GF-D8 (cell line): ENCODE measurements around the gene MGAT5.
"Not testable (repeated sequence)": the region's sequence is repeated elsewhere in the genome, so short reads cannot be mapped to it uniquely, and the experiment has no call there.

Source experiments
- DNase-seq: peaks from one replicate; lab custom pipeline; 2025; lab: John Stamatoyannopoulos, UW

Gene MGAT5

GRCh38 chr2:134468776-134469175 lies 214.9 kb downstream of the MGAT5 start:
- no peak for DNase-seq

GRCh38 chr2:134469516-134470115 lies 215.7 kb downstream of the MGAT5 start:
- DNase-seq = no peak

GRCh38 chr2:134470561-134471168 lies 216.8 kb downstream of the MGAT5 start:
- DNase-seq = no peak

DNA sequence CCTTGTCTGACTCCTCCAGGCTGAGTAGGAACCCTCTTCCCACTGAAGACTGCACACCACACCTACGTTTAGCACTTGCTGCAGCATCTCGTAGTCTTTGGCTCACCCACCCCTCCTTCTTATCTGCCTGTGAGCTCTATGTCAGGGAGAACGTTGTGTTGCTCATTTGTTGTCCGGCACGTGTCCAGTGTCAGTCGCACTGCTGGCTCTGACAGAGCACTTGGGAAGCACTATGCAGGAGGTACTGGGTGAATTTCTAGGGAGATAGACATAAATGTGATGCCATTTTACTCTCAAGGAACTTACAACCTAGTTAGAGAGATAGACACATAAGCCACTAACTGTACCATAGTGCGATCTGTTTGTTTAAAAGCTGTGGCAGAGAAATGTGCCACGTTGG lies 223.1 kb downstream of the MGAT5 start:
- DNase-seq = not testable (repeated sequence)

DNA sequence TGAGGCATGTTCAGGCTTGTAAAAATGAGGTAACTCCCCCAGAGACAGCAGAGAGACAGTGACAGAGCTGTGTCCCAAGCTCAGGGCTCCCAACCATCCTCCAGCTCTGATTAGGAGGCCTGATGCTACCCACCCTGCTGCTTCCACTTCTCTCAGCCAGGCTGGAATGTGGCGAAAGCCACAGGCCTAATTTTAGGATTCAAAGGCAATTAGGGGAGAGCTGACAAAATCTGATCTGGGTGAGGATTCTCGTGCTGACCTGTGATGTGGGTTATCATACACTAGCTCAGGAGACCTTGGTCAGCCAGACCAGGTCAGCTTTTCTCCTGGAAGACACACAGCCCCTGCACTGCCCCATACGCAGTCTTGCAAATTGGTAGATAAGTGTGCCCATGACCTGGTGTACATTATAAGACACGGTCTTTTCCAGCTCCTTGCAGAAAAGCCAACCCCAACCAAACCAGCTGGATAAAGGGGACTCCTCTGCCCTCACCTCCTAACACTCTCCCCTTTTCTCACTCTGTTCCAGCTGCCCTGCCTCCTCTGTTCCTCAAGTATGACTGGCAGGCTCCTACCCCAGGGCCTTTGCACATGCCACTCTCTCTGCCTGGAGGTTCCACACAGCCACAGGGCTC lies 225.9 kb downstream of the MGAT5 start:
- no peak for DNase-seq

DNA sequence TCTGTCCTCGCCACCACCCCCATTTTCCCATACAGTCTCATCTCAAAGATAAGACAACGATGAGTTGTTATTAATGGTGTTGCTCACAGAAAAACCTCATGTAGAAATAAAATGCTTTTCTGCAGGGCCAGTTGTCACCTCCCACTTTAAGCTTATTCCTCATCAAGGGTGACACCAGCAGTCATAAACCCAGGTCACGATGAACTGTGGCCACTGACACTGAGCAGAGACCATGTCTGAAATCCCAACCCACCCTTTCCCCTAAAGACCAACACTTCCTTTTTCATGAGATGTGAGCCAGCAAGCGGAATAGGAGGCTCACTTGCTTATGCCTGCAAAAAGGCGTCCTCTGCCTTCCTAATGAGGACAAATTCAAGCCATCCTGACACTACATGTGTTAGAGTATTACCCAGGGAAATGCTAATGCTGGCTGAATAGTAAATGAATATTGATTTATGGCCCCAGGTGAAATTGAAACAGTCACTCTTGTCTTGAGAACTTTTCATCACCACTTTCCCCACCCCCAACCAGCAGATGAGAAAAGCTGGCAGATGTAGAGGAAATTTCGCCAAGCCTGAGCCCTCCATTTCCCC lies 228.4 kb downstream of the MGAT5 start:
- DNase-seq = no peak

DNA sequence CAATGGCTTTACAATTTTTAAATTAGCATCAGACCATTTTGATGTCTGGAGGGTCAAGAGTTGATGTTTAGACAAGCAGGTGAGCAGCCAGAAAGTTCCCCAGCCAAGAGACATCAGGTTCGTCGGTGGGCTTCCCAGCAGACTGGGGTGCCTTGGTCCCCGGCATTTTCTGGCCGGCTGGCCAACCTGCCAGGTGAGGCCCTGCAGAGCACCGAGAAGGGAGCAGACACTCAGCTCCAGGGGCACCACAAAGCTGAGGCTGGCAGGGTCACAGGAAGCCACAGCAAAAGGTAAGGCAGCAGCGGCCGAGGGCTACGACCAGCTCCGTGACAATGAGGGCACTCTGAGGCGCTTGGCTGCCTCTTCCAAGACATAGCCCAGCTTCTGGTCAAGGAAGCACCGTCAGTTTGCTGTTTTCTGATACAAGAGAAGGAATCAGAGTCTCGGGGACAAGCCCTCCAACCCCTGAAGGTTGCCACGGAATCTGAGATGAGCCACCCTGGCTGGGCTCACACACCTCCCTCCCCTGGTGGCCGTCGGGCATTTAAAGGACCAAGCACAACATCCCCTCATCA lies 229.0 kb downstream of the MGAT5 start:
- no peak for DNase-seq

DNA sequence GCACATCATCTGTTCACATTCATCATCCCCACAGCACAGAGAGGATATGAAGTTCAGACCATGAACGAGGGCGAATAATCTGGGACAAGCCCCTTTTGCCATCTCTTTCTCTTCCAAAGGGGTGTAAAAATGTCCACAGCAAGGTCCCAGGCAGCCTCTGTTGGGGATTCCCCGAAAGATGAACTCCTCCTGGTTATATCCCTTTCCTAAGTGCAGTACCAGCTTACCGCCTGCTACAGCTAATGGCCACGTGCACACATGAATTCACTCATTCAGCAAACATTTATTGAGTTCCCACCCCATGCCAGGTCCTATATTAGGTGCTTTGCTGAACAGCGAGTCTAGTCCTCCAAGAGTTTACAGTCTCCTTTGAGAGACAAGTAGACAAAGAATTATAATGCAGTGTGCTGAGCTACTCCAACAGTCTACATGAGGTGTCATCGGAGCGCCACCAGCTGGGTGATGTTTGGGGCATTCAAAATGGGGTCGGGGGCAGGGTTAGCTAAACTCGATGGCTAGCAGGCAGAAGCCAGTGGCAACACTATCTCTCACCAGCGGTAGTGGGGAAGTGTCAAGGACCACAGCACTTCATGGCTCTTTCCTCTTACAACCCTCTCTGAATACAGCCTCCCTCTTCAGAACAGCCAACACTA lies 236.0 kb downstream of the MGAT5 start:
- no peak for DNase-seq

DNA sequence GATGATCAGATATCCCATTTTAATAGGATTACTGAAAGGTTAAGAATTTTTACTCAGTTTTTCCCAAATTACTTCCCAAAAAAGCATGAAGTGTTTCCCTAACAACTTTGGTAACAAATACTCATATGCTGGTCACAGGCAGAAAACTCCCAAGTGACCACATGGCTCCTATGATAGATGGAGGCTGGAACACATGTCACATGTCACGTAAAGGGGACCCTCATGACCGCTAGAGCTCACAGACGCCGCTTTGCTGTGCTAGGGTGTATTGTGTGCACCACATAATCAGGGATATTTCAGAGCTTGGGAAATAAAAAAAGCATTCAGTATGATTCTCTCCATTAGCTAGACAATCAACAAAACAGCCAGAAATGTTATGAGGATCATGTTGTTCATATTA lies 236.7 kb downstream of the MGAT5 start:
- no peak for DNase-seq

DNA sequence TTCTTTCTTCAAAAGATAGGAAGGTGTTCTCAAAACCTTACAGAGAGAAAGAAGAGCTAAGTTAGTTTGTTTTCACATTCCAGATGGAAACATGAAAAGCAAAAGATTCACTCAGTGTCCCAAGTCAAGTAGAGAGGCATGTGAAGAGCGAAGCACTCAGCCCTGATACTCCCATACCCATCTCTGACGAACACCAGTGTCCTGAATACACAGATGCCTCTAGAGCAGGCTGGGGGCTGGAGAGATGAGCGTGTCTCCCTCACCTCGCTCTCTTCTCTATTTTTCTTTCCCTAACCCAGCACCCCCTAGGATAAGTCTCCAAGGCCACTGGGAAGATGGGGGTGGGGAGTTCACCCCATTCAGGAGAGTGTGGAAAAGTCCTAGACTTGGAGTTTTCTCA lies 237.2 kb downstream of the MGAT5 start:
- no peak for DNase-seq

DNA sequence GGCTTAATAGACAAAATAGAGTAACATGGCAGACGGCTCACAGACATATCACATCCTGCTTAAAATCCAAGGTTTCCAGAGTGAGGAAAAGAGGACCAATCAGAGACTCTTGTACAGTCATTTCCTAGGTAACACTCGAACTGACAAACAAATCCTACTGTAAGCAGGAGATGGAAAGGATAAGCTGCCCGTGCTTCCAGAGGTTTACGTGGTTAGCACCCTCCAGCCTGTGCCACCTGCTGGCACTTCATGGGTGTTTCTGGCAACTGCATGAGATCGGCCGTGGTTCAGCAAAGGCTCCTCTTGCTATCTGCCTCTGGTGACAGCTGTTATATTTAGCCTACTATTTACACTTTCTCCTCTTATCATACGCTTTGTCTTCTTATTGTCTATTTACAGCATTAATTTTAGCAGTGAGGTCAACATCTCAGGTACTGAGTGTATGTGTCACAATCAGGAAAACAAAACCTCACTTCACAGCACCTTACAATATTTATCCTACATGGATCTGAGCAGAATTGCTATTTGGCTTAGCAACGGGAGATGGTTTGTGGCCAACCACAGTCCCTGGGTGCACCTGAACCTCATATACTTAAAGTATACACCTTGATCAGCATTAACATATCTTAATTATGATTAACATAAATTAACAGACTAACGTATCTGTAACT lies 238.0 kb downstream of the MGAT5 start:
- no peak for DNase-seq

DNA sequence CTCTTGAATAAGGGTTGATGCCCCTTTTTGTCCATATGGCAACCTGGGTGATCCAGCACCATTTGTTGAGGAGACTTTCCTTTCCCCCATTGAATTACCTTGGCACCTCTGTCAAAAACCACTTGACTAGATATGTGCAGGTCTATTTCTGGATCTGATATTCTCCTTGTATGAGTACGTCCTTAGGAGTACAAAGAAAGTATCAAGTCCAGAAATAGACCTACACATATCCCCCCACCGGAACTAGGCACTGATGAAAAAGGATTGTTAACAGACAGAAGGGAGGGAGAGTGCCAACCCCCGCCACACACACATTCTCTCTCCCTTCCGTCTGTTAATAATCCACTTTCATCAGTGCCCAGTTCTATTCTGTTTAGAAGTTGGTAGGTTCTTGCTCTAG lies 239.9 kb downstream of the MGAT5 start:
- DNase-seq = no peak

GRCh38 chr2:134498654-134499053 lies 244.8 kb downstream of the MGAT5 start:
- DNase-seq = no peak

DNA sequence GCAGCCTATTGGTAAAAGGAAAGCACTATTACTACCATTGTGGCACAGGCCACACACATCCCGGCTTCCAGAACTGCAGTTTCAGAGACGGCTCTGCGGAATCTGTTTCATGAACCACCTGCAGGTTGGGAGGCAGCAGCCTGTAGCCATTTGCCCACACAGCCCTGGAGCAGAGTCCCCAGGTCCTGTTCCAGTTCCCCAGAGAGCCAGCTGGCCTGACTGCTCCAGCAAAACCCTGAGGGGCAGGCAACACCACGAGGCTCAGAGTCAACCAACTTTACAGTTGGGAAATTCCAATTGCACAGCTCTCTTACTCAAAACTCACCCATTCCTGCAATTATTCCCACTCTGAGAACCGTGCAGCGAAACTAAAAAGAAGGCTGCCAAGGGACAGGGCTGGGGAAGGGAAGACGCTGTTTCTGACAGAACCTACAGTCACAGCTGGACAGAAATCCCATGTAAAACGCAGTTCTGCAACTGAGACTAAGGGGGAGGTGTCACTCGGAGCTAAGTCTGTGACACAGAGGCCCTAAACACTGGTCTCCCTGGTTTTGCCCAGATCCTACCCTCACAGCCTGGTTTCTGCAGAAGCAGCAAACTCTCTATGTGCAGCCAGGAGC lies 245.5 kb downstream of the MGAT5 start:
- no peak for DNase-seq

- DNase-seq = no peak
These were observed 246.5 kb downstream of the MGAT5 start for GRCh38 chr2:134500211-134500935.

DNA sequence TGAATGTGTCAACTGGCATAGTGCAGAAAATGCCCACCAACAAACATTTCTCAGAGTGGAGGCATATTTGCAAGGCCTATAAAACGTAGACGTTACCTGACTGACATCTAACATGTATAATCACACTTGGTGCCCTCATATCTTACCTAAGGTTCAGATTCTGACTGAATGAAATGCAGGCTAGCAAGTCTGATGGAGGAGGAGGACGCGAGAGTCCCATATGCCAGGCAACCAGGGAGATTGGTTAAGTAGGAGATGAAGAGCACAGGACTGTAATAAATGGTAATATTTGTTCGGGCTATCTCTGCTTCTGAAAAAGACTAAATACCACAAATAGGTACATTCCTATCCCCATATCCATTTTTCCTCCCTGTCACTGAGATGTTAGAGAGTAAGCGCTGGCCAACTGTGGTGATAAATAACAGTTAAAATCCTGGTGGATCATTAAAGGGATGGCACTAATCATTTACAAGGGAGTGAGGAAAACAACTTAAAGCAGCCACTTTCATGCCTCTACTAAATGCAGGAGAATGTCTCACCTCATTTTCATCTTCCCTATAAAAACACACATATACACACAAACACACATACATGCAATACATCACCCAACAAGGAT lies 247.7 kb downstream of the MGAT5 start:
- no peak for DNase-seq

- DNase-seq = no peak
These were observed 248.2 kb downstream of the MGAT5 start for GRCh38 chr2:134502104-134502503.
